H1 (cell line): ENCODE data around the gene LANCL2. TPM values are rescaled to one million over a fixed set of nuclear protein-coding genes. Genes with fewer than 3 reads are reported as not detected.

ENCODE experiments used
- CTCF ChIA-PET: fragments of 300-600 bp; sonication (Branson Sonifier 250); formaldehyde crosslinking; loops from one replicate; lab custom pipeline; 2021; ENCODE audit not compliant: partially characterized antibody; lab: Charles Lee
- POLR2A ChIA-PET: fragments of 300-600 bp; sonication (Branson Sonifier 250); formaldehyde crosslinking; loops from one replicate; lab custom pipeline; 2021; ENCODE audit warnings: inconsistent platforms; ENCODE audit not compliant: partially characterized antibody; lab: Charles Lee
- DNase-seq, 2 experiments: peaks; one replicate each; pipeline versions ENCODE4 v3.0.0 to v3.0.0-alpha.2; 2010 to 2022; ENCODE audit warnings: low spot score in 2 of 2, low read depth in 1 of 2, mixed read lengths in 1 of 2
- FAIRE-seq: peaks from 2 replicates; lab custom pipeline; 2011; peaks lifted over from hg19 to GRCh38; lab: Jason Lieb, UNC
- H2AFZ ChIP-seq: 2 replicates; pipeline ENCODE4 v1.8.1; 2012; ENCODE audit warnings: low read length, inconsistent platforms
- H2AK5ac ChIP-seq: 2 replicates; pipeline ENCODE4 v1.6.1; 2013; ENCODE audit warnings: low read depth, low read length
- H2BK120ac ChIP-seq: replicated peaks from 2 replicates; pipeline ENCODE3; 2013; ENCODE audit warnings: low read depth, low read length, inconsistent platforms
- H2BK12ac ChIP-seq: 2 replicates; pipeline ENCODE4 v1.6.1; 2013; ENCODE audit warnings: low read depth, low read length
- H2BK15ac ChIP-seq: 2 replicates; pipeline ENCODE4 v1.6.1; 2013; ENCODE audit warnings: low read length
- H2BK20ac ChIP-seq: 2 replicates; pipeline ENCODE4 v1.6.1; 2013; ENCODE audit warnings: low read length
- H2BK5ac ChIP-seq: 2 replicates; pipeline ENCODE4 v1.6.1; 2013; ENCODE audit warnings: low read depth, low read length
- H3K14ac ChIP-seq: 2 replicates; pipeline ENCODE4 v1.6.1; 2013; ENCODE audit warnings: inconsistent platforms; ENCODE audit not compliant: insufficient read length
- H3K18ac ChIP-seq: 2 replicates; pipeline ENCODE4 v1.6.1; 2013; ENCODE audit warnings: low read length; ENCODE audit errors: extremely low read depth
- H3K23ac ChIP-seq: 2 replicates; pipeline ENCODE4 v1.6.1; 2013; ENCODE audit warnings: inconsistent platforms; ENCODE audit not compliant: insufficient read length
- H3K23me2 ChIP-seq: 2 replicates; pipeline ENCODE4 v1.6.1; 2013; ENCODE audit warnings: low read depth, low read length
- H3K27ac ChIP-seq: 2 replicates; pipeline ENCODE4 v1.6.1; 2011; ENCODE audit warnings: low read depth, low read length, inconsistent platforms
- H3K27me3 ChIP-seq, 4 experiments: replicated peaks in 1 of 4; 1 replicate in 1 of 4; 2 replicates in 3 of 4; pipeline versions ENCODE4 v1.6.1 to v1.8.1; 2011 to 2013; ENCODE audit warnings: low read length in 3 of 4, mild to moderate bottlenecking in 3 of 4, inconsistent platforms in 2 of 4, mixed read lengths in 2 of 4, moderate library complexity in 1 of 4; ENCODE audit not compliant: control insufficient read depth in 3 of 4, insufficient read depth in 3 of 4; ENCODE audit errors: extremely low read depth in 1 of 4
- H3K36me3 ChIP-seq, 4 experiments: 2 replicates each; pipeline versions ENCODE4 v1.6.1 to v1.8.1; 2011 to 2013; ENCODE audit warnings: mild to moderate bottlenecking in 4 of 4, low read length in 3 of 4, moderate library complexity in 2 of 4, control low read depth in 1 of 4, inconsistent platforms in 1 of 4; ENCODE audit not compliant: insufficient read depth in 4 of 4, control insufficient read depth in 2 of 4
- H3K4ac ChIP-seq: replicated peaks from 2 replicates; pipeline ENCODE3; 2013; ENCODE audit warnings: low read length, low read depth, mixed read lengths, inconsistent platforms; ENCODE audit not compliant: insufficient read length
- H3K4me1 ChIP-seq, 4 experiments: replicated peaks in 1 of 4; 1 replicate in 1 of 4; 2 replicates in 3 of 4; pipeline versions ENCODE4 v1.6.1 to v1.8.1; 2011 to 2013; ENCODE audit warnings: low read length in 3 of 4, inconsistent platforms in 2 of 4, mixed read lengths in 1 of 4; ENCODE audit not compliant: insufficient read depth in 4 of 4, control insufficient read depth in 3 of 4
- H3K4me2 ChIP-seq, 2 experiments: 2 replicates each; pipeline versions ENCODE4 v1.6.1 to v1.8.1; 2011 to 2013; ENCODE audit warnings: low read depth in 2 of 2, low read length in 2 of 2, control low read depth in 1 of 2, inconsistent platforms in 1 of 2, mild to moderate bottlenecking in 1 of 2; ENCODE audit not compliant: insufficient read depth in 1 of 2
- H3K4me3 ChIP-seq, 4 experiments: fragments of 200-600, 300-600 bp in 1 of 4; sonication (generic), shearing (Covaris generic), sonication (Bioruptor Twin) in 1 of 4; 2 replicates each; pipeline versions ENCODE4 v1.5.1 to v1.8.1; 2011 to 2016; ENCODE audit warnings: low read length in 4 of 4, low read depth in 3 of 4, control low read depth in 2 of 4, inconsistent platforms in 2 of 4, mild to moderate bottlenecking in 2 of 4, mixed read lengths in 1 of 4, moderate library complexity in 1 of 4; ENCODE audit not compliant: insufficient read depth in 2 of 4; ENCODE audit errors: extremely low read depth in 1 of 4
- H3K56ac ChIP-seq: replicated peaks from 2 replicates; pipeline ENCODE3; 2013; ENCODE audit warnings: low read depth, mild to moderate bottlenecking, mixed read lengths, low read length, inconsistent platforms; ENCODE audit not compliant: insufficient read length
- H3K79me1 ChIP-seq: 2 replicates; pipeline ENCODE4 v1.6.1; 2013; ENCODE audit warnings: low read depth, low read length, control low read depth
- H3K79me2 ChIP-seq, 2 experiments: 2 replicates each; pipeline versions ENCODE4 v1.6.1 to v1.8.1; 2012 to 2013; ENCODE audit warnings: low read length in 2 of 2, mild to moderate bottlenecking in 2 of 2, inconsistent platforms in 1 of 2; ENCODE audit not compliant: insufficient read depth in 2 of 2, control insufficient read depth in 1 of 2
- H3K9ac ChIP-seq, 4 experiments: replicated peaks in 1 of 4; 1 replicate in 1 of 4; 2 replicates in 3 of 4; pipeline versions ENCODE4 v1.6.1 to v1.8.1; 2011 to 2013; ENCODE audit warnings: low read depth in 3 of 4, low read length in 3 of 4, control low read depth in 2 of 4, mild to moderate bottlenecking in 2 of 4, moderate library complexity in 2 of 4, inconsistent platforms in 1 of 4; ENCODE audit errors: extremely low read depth in 1 of 4
- H3K9me3 ChIP-seq, 2 experiments: 2 replicates each; pipeline versions ENCODE4 v1.6.1 to v1.8.1; 2012 to 2013; ENCODE audit warnings: mild to moderate bottlenecking in 2 of 2, moderate library complexity in 2 of 2, control low read depth in 1 of 2, inconsistent platforms in 1 of 2, low read depth in 1 of 2, low read length in 1 of 2, mixed read lengths in 1 of 2; ENCODE audit not compliant: insufficient read depth in 2 of 2
- H4K20me1 ChIP-seq, 2 experiments: replicated peaks in 1 of 2; 2 replicates each; pipeline versions ENCODE3 to v1.8.1; 2011 to 2013; ENCODE audit warnings: inconsistent platforms in 2 of 2, low read length in 2 of 2, mild to moderate bottlenecking in 1 of 2; ENCODE audit not compliant: insufficient read depth in 2 of 2, control insufficient read depth in 1 of 2
- H4K5ac ChIP-seq: 2 replicates; pipeline ENCODE4 v1.6.1; 2013; ENCODE audit warnings: low read length, low read depth, mixed read lengths, inconsistent platforms; ENCODE audit not compliant: insufficient read length
- H4K8ac ChIP-seq: 2 replicates; pipeline ENCODE4 v1.8.0; 2013; ENCODE audit warnings: mild to moderate bottlenecking, moderate library complexity, low read length, inconsistent platforms; ENCODE audit not compliant: insufficient read depth; ENCODE audit errors: extremely low read depth
- H4K91ac ChIP-seq: replicated peaks from 2 replicates; pipeline ENCODE3; 2013; ENCODE audit warnings: low read length, mixed read lengths, inconsistent platforms; ENCODE audit not compliant: insufficient read length
- ATF2 ChIP-seq: IDR thresholded peaks from 2 replicates; pipeline ENCODE4 v1.6.1; 2012; ENCODE audit warnings: low read length, inconsistent platforms
- ATF3 ChIP-seq: IDR thresholded peaks from 2 replicates; pipeline ENCODE4 v1.6.1; 2011; ENCODE audit warnings: low read depth, mild to moderate bottlenecking, low read length; ENCODE audit not compliant: insufficient read depth
- BRCA1 ChIP-seq: IDR thresholded peaks from 2 replicates; pipeline ENCODE4 v1.6.1; 2012; ENCODE audit warnings: low read depth, low read length, improper control_type of control experiment
- HDAC6 ChIP-seq: IDR thresholded peaks from one replicate; pipeline ENCODE4 v1.7.1; 2012; ENCODE audit warnings: low read depth, mild to moderate bottlenecking, inconsistent platforms, low read length, moderate library complexity
- KDM4A ChIP-seq: IDR thresholded peaks from one replicate; pipeline ENCODE4 v1.7.1; 2012; ENCODE audit warnings: low read depth, mild to moderate bottlenecking, moderate library complexity, low read length, inconsistent platforms; ENCODE audit not compliant: severe bottlenecking
- KDM5A ChIP-seq: fragments of 200-600 bp; IDR thresholded peaks from 2 replicates; pipeline ENCODE4 v1.7.1; 2012; ENCODE audit warnings: mild to moderate bottlenecking, low read length, inconsistent platforms, mixed read lengths
- MAFK ChIP-seq: IDR thresholded peaks from 2 replicates; pipeline ENCODE4 v1.6.1; 2012; ENCODE audit warnings: low read depth, mild to moderate bottlenecking, improper control_type of control experiment, low read length
- SP2 ChIP-seq: IDR thresholded peaks from 2 replicates; pipeline ENCODE4 v1.6.1; 2012; ENCODE audit warnings: mild to moderate bottlenecking, low read length, inconsistent platforms
- TAF1 ChIP-seq: IDR thresholded peaks from 2 replicates; pipeline ENCODE4 v1.6.1; 2011; ENCODE audit warnings: mild to moderate bottlenecking, low read depth, low read length
- TAF7 ChIP-seq: optimal IDR thresholded peaks from 2 replicates; pipeline ENCODE3; 2011; ENCODE audit warnings: low read depth, mild to moderate bottlenecking, inconsistent platforms, low read length, moderate library complexity, borderline replicate concordance
- TEAD4 ChIP-seq: IDR thresholded peaks from 2 replicates; pipeline ENCODE4 v1.6.1; 2012; ENCODE audit warnings: low read depth, low read length, inconsistent platforms, mixed read lengths
- ZNF274 ChIP-seq: IDR thresholded peaks from 2 replicates; pipeline ENCODE4 v1.7.0; 2012; ENCODE audit warnings: low read length, borderline replicate concordance; ENCODE audit errors: extremely low read depth
- WGBS, 2 experiments: shearing (Covaris generic) in 1 of 2; methylation state at CpG; one replicate each; pipeline versions ENCODE4 v1.1.6 to v1.1.7; 2013 to 2015; ENCODE audit warnings: low lambda C conversion rate in 2 of 2, mixed read lengths in 2 of 2, inconsistent platforms in 1 of 2, low coverage in 1 of 2, missing lambda C conversion rate in 1 of 2; ENCODE audit not compliant: insufficient replicate concordance in 2 of 2, insufficient coverage in 1 of 2, insufficient read length in 1 of 2; ENCODE audit errors: extremely low coverage in 1 of 2, missing lambda C conversion rate in 1 of 2; 5-methylcytosine and 5-hydroxymethylcytosine counted together
- polyA plus RNA-seq, 7 experiments: library from polyadenylated mRNA; depleted of rRNA in 3 of 7; stranded (reverse) in 5 of 7; unstranded in 2 of 7; fragments of >200 nt in 5 of 7; fragments of 200-250 nt in 2 of 7; gene quantifications; 1 replicate in 5 of 7; 2 replicates in 1 of 7; 4 replicates in 1 of 7; pipeline versions ENCODE4 v1.2.1 to v1.2.3, GENCODE V29; 2011 to 2013; ENCODE audit warnings: missing spikeins in 2 of 7, mixed read lengths in 2 of 7
- total RNA-seq: library from RNA; stranded (reverse); fragmentation: NEBNext Ultra II Directional; extraction: Animal tissue kit (Norgen Biotek cat#: 25700); gene quantifications from 2 replicates; pipeline ENCODE4 v1.2.1, GENCODE V29; 2021

LANCL2 gene
- total and polyA plus RNA-seq, 2 of the 8 experiments (the other 6 are each of a cell fraction or from before 2014, with no cell fraction given): 9.2 to 9.5 TPM

GRCh38 chr7:55473932-55474331 is 108.8 kb downstream of the LANCL2 start:
- FAIRE-seq: no peak
- POLR2A ChIA-PET: no interaction called here
- peaks cover 0 to 16% of the 10 kb centered on the region in 2 experiments for H4K20me1 ChIP-seq

More at GRCh38 chr7:55473932-55474331, 108.8 kb downstream of the LANCL2 start:
- Histone ChIP-seq H2AK5ac (no peak overlapping the region), H3K14ac (no peak overlapping the region), H2BK15ac (no peak overlapping the region), H2BK120ac (no peak overlapping the region), H3K27me3 (no peaks in the 10 kb centered on the region), H3K9ac (no peak overlapping the region), H3K4ac (no peak overlapping the region), H4K8ac (no peak overlapping the region), H4K5ac (no peak overlapping the region), H3K4me3 (no peak overlapping the region), H2BK12ac (no peak overlapping the region), H3K79me2 (no peaks in the 10 kb centered on the region), H4K91ac (no peak overlapping the region), H3K4me2 (no peak overlapping the region), H3K27ac (no peak overlapping the region), H2AFZ (no peak overlapping the region), H3K18ac (no peak overlapping the region), H3K4me1 (no peaks in the 10 kb centered on the region), H3K9me3 (no peaks in the 10 kb centered on the region), H3K79me1 (peaks cover 8% of the 10 kb centered on the region; the same call in 1 of the 2 replicates), H2BK5ac (no peak overlapping the region), H3K36me3 (no peaks in the 10 kb centered on the region; a peak in 1 of 8 replicates), H3K23ac (no peak overlapping the region), H2BK20ac (no peak overlapping the region), H3K23me2 (no peaks in the 10 kb centered on the region), H3K56ac (no peak overlapping the region)
- WGBS, 2 experiments: 94% methylated on average over 10 of the region's 10 CpGs; no CpG with 5 or more reads in 1 of the 2 experiments
- TF ChIP-seq ATF3 (no peak), TAF1 (no peak), BRCA1 (no peak), ZNF274 (no peak), HDAC6 (no peak), TAF7 (no peak), ATF2 (no peak), TEAD4 (no peak), KDM4A (no peak), MAFK (no peak), KDM5A (no peak), SP2 (no peak)
- DNase-seq: no peak
- CTCF ChIA-PET: interaction anchor here (1.0 kb wide), 1 partner anchor 119 kb away, joined by 3 read pairs; no protein-coding TSS in a partner anchor
